ENCODE data around the gene ZBTB22.

GRCh38 chr6:33314515-33314942, 3.0 kb downstream of the ZBTB22 start:
- no peak for TF ChIP-seq CTCF (optimal IDR thresholded peaks at IDR 0.05 in 1 of 3, IDR thresholded peaks at IDR 0.05 in 1 of 3, conservative IDR thresholded peaks at IDR 0.05 in 1 of 3; ENCODE audit: extremely low read depth in 1 of 3, insufficient read depth in 2 of 3, low read length in 3 of 3)
- no peak for TF ChIP-seq EZH2 (IDR thresholded peaks at IDR 0.05; ENCODE audit: low read length)
